CD4-positive, alpha-beta memory T cell (primary cell): ENCODE measurements around the gene SUGP2. TPM values are rescaled to one million over a fixed set of nuclear protein-coding genes. Genes with fewer than 3 reads are reported as not detected.

Source experiments
- CTCF ChIA-PET: fragments of 350-600 bp; sonication (Branson Sonifier 250); formaldehyde crosslinking; loops from one replicate; lab custom pipeline; 2021; ENCODE audit warnings: inconsistent platforms; ENCODE audit not compliant: partially characterized antibody; lab: Charles Lee
- POLR2A ChIA-PET: fragments of 350-600 bp; sonication (Branson Sonifier 250); formaldehyde crosslinking; loops from one replicate; lab custom pipeline; 2021; ENCODE audit not compliant: partially characterized antibody; lab: Charles Lee
- DNase-seq, 5 donors: peaks; one replicate each; pipeline versions ENCODE4 v3.0.0 to v3.0.0-alpha.2; 2020 to 2022; ENCODE audit warnings: mixed read lengths in 1 of 5
- H3K27ac ChIP-seq: one replicate; pipeline ENCODE4 v1.7.0; 2013; ENCODE audit warnings: low read depth, low read length
- H3K27me3 ChIP-seq: 2 replicates; pipeline ENCODE4 v1.7.0; 2013; ENCODE audit warnings: mild to moderate bottlenecking, low read length, moderate library complexity; ENCODE audit not compliant: insufficient read depth
- H3K36me3 ChIP-seq: 2 replicates; pipeline ENCODE4 v1.7.0; 2013; ENCODE audit warnings: mild to moderate bottlenecking, low read length, moderate library complexity; ENCODE audit not compliant: insufficient read depth
- H3K4me1 ChIP-seq: 2 replicates; pipeline ENCODE4 v1.7.0; 2013; ENCODE audit warnings: mild to moderate bottlenecking, low read length, moderate library complexity; ENCODE audit not compliant: insufficient read depth
- H3K4me3 ChIP-seq, 2 donors: one replicate each; pipeline ENCODE4 v1.7.0; 2013; ENCODE audit warnings: low read length in 2 of 2, mild to moderate bottlenecking in 1 of 2
- H3K9me3 ChIP-seq, 2 donors: one replicate each; pipeline ENCODE4 v1.7.0; 2013; ENCODE audit warnings: low read length in 2 of 2, control low read depth in 1 of 2; ENCODE audit not compliant: control insufficient read depth in 1 of 2
- H3K27ac Mint-ChIP-seq, 7 donors: one replicate each; pipeline ENCODE4 v1.8.0; 2020 to 2021; ENCODE audit warnings: mixed read lengths in 7 of 7, mild to moderate bottlenecking in 6 of 7, inconsistent platforms in 3 of 7, moderate library complexity in 3 of 7
- H3K27me3 Mint-ChIP-seq, 2 donors: one replicate each; pipeline ENCODE4 v1.8.0; 2020 to 2021; ENCODE audit warnings: mixed read lengths in 2 of 2
- H3K36me3 Mint-ChIP-seq, 2 donors: one replicate each; pipeline ENCODE4 v1.8.0; 2020 to 2021; ENCODE audit warnings: mixed read lengths in 2 of 2, inconsistent platforms in 1 of 2, mild to moderate bottlenecking in 1 of 2
- H3K4me1 Mint-ChIP-seq, 4 donors: one replicate each; pipeline ENCODE4 v1.8.0; 2020 to 2021; ENCODE audit warnings: mixed read lengths in 4 of 4, mild to moderate bottlenecking in 1 of 4
- H3K4me3 Mint-ChIP-seq, 8 donors: one replicate each; pipeline ENCODE4 v1.8.0; 2020 to 2021; ENCODE audit warnings: mixed read lengths in 8 of 8, mild to moderate bottlenecking in 7 of 8, moderate library complexity in 6 of 8, inconsistent platforms in 3 of 8
- H3K9me3 Mint-ChIP-seq, 8 donors: one replicate each; pipeline ENCODE4 v1.8.0; 2020 to 2021; ENCODE audit warnings: mixed read lengths in 8 of 8, mild to moderate bottlenecking in 5 of 8, inconsistent platforms in 3 of 8, moderate library complexity in 1 of 8
- intact Hi-C: fragments of 100-400 bp; cut with micrococcal nuclease; formaldehyde crosslinking; loops from one replicate; pipeline ENCODE4 v1.15.1; 2023
- polyA plus RNA-seq, 2 donors: library from polyadenylated mRNA; unstranded; fragments of 300-500 nt; fragmentation: Illumina TruSeq; gene quantifications; one replicate each; pipeline ENCODE4 v1.2.3, GENCODE V29; 2021
- total RNA-seq, 2 experiments: library from RNA; stranded (reverse); gene quantifications; one replicate each; pipeline ENCODE4 v1.2.3, GENCODE V29; 2021

Gene SUGP2
- total and polyA plus RNA-seq, 4 experiments from 2014 or later: 3.9 to 113 (median 59.6) TPM

- Mint-ChIP-seq H3K4me3 (no peak overlapping the region), H3K36me3 (peaks cover 6 to 12% of the 10 kb centered on the region in 2 donors), H3K27me3 (no peaks in the 10 kb centered on the region), H3K9me3 (no peaks in the 10 kb centered on the region), H3K27ac (peak overlapping the region in 1 of 7 donors; percentile 56), H3K4me1 (peaks cover 3 to 12% (median 8%) of the 10 kb centered on the region in 4 donors)
- no peak overlapping the region for H3K27ac ChIP-seq
- ChIA-PET CTCF (no interaction called here), POLR2A (no interaction called here)
- no peak overlapping the region for H3K4me3 ChIP-seq
- H3K9me3 ChIP-seq: no peaks in the 10 kb centered on the region
- intact Hi-C loops: no loop called here
- DNase-seq: no peak
- no peaks in the 10 kb centered on the region for H3K27me3 ChIP-seq
- peaks cover 8% of the 10 kb centered on the region for H3K4me1 ChIP-seq
- H3K36me3 ChIP-seq: peaks cover 12% of the 10 kb centered on the region
Measured at GRCh38 chr19:19059018-19059836, 25.9 kb upstream of the SUGP2 start.

GRCh38 chr19:19057720-19058119 lies 24.4 kb upstream of the SUGP2 start:
- Histone ChIP-seq H3K36me3 (peaks cover 17% of the 10 kb centered on the region), H3K4me1 (peaks cover 2% of the 10 kb centered on the region), H3K9me3 (no peaks in the 10 kb centered on the region), H3K27me3 (no peaks in the 10 kb centered on the region), H3K4me3 (no peak overlapping the region), H3K27ac (no peak overlapping the region)
- H3K27me3 Mint-ChIP-seq: no peaks in the 10 kb centered on the region
- ChIA-PET CTCF (interaction anchor here (2.8 kb wide), 1 partner anchor 82 kb away, joined by 13 read pairs; no protein-coding TSS in a partner anchor), POLR2A (no interaction called here)
- peaks cover 9 to 15% of the 10 kb centered on the region in 2 donors for H3K36me3 Mint-ChIP-seq
- H3K4me1 Mint-ChIP-seq: peaks cover 0 to 7% (median 2%) of the 10 kb centered on the region in 4 donors
- intact Hi-C loops: no loop called here
- no peak overlapping the region for H3K4me3 Mint-ChIP-seq
- no peaks in the 10 kb centered on the region for H3K9me3 Mint-ChIP-seq
- DNase-seq: no peak
- H3K27ac Mint-ChIP-seq: peak overlapping the region in 1 of 7 donors; percentile 44

- Histone ChIP-seq H3K27me3 (no peaks in the 10 kb centered on the region), H3K27ac (no peak overlapping the region), H3K36me3 (peaks cover 21% of the 10 kb centered on the region), H3K4me3 (no peak overlapping the region), H3K9me3 (no peaks in the 10 kb centered on the region), H3K4me1 (no peaks in the 10 kb centered on the region)
- Mint-ChIP-seq H3K27me3 (no peaks in the 10 kb centered on the region), H3K36me3 (peaks cover 10 to 15% of the 10 kb centered on the region in 2 donors), H3K4me1 (peaks cover 0 to 3% (median under 1%) of the 10 kb centered on the region in 4 donors), H3K4me3 (no peak overlapping the region), H3K27ac (no peak overlapping the region), H3K9me3 (no peaks in the 10 kb centered on the region)
- intact Hi-C loops: no loop called here
- DNase-seq: no peak
- ChIA-PET POLR2A (no interaction called here), CTCF (interaction anchor here (1.4 to 2.8 kb wide), 2 partner anchors 58 to 83 kb away, joined by 5 to 13 read pairs; no protein-coding TSS in a partner anchor)
Measured at GRCh38 chr19:19057317-19057716, 24.0 kb upstream of the SUGP2 start.

- Mint-ChIP-seq H3K27ac (no peak overlapping the region), H3K4me3 (no peak overlapping the region), H3K9me3 (no peaks in the 10 kb centered on the region), H3K4me1 (no peaks in the 10 kb centered on the region), H3K27me3 (no peaks in the 10 kb centered on the region), H3K36me3 (peaks cover 10 to 15% of the 10 kb centered on the region in 2 donors)
- peaks cover 25% of the 10 kb centered on the region for H3K36me3 ChIP-seq
- ChIA-PET POLR2A (no interaction called here), CTCF (interaction anchor here (1.4 to 2.8 kb wide), 3 partner anchors 59 to 169 kb away, joined by 5 to 13 read pairs (median 6); no protein-coding TSS in a partner anchor)
- intact Hi-C loops: no loop called here
- H3K27ac ChIP-seq: no peak overlapping the region
- no peaks in the 10 kb centered on the region for H3K4me1 ChIP-seq
- no peak overlapping the region for H3K4me3 ChIP-seq
- no peaks in the 10 kb centered on the region for H3K27me3 ChIP-seq
- DNase-seq: no peak
- no peaks in the 10 kb centered on the region for H3K9me3 ChIP-seq
Measured at GRCh38 chr19:19056636-19057275, 23.4 kb upstream of the SUGP2 start.

GRCh38 chr19:19055701-19056100 lies 22.4 kb upstream of the SUGP2 start:
- Mint-ChIP-seq H3K4me3 (no peak overlapping the region), H3K4me1 (no peaks in the 10 kb centered on the region), H3K36me3 (peaks cover 10 to 17% of the 10 kb centered on the region in 2 donors), H3K27ac (no peak overlapping the region), H3K9me3 (no peaks in the 10 kb centered on the region), H3K27me3 (no peaks in the 10 kb centered on the region)
- DNase-seq: no peak
- Histone ChIP-seq H3K9me3 (no peaks in the 10 kb centered on the region), H3K27me3 (no peaks in the 10 kb centered on the region), H3K36me3 (peaks cover 29% of the 10 kb centered on the region), H3K4me3 (no peak overlapping the region), H3K27ac (no peak overlapping the region), H3K4me1 (no peaks in the 10 kb centered on the region)
- intact Hi-C loops: no loop called here
- ChIA-PET POLR2A (interaction anchor here (1.9 kb wide), 1 partner anchor 8 kb away, joined by 7 read pairs; the partner anchor contains the start of gene SLC25A42), CTCF (interaction anchor here (1.1 to 5.6 kb wide), 10 partner anchors 10 to 170 kb away, joined by 3 to 34 read pairs (median 6); no protein-coding TSS in a partner anchor)

GRCh38 chr19:19054939-19055440 lies 21.7 kb upstream of the SUGP2 start:
- H3K36me3 Mint-ChIP-seq: peaks cover 10 to 23% of the 10 kb centered on the region in 2 donors
- ChIA-PET CTCF (interaction anchor here (1.0 to 7.3 kb wide), 16 partner anchors 10 to 171 kb away, joined by 3 to 60 read pairs (median 4); no protein-coding TSS in a partner anchor), POLR2A (interaction anchor here (1.9 kb wide), 1 partner anchor 9 kb away, joined by 7 read pairs; the partner anchor contains the start of gene SLC25A42)
- DNase-seq: no peak
- Histone ChIP-seq H3K4me1 (no peaks in the 10 kb centered on the region), H3K4me3 (no peak overlapping the region), H3K9me3 (no peaks in the 10 kb centered on the region), H3K36me3 (peaks cover 29% of the 10 kb centered on the region), H3K27me3 (no peaks in the 10 kb centered on the region), H3K27ac (no peak overlapping the region)
- no peak overlapping the region for H3K27ac Mint-ChIP-seq
- no peaks in the 10 kb centered on the region for H3K27me3 Mint-ChIP-seq
- no peak overlapping the region for H3K4me3 Mint-ChIP-seq
- intact Hi-C loops: no loop called here
- no peaks in the 10 kb centered on the region for H3K9me3 Mint-ChIP-seq
- H3K4me1 Mint-ChIP-seq: no peaks in the 10 kb centered on the region
